Neural crest cell (in vitro differentiated cells): Measurements from ENCODE around the gene LIN37. TPM values are rescaled to one million over a fixed set of nuclear protein-coding genes. Genes with fewer than 3 reads are reported as not detected.

Experiments used
- DNase-seq: peaks from one replicate; pipeline ENCODE4 v3.0.0; 2021; ENCODE audit warnings: low read depth, mixed read lengths, low spot score
- H3K27ac Mint-ChIP-seq: one replicate; pipeline ENCODE4 v1.8.0; 2021; ENCODE audit warnings: mild to moderate bottlenecking, mixed read lengths; ENCODE audit not compliant: unreplicated experiment
- H3K27me3 Mint-ChIP-seq: 2 replicates; pipeline ENCODE4 v1.8.0; 2021; ENCODE audit warnings: low read depth, mild to moderate bottlenecking, mixed read lengths
- H3K36me3 Mint-ChIP-seq: 2 replicates; pipeline ENCODE4 v1.8.0; 2021; ENCODE audit warnings: low read depth, mild to moderate bottlenecking, mixed read lengths
- H3K4me1 Mint-ChIP-seq: 2 replicates; pipeline ENCODE4 v1.8.0; 2021; ENCODE audit warnings: mixed read lengths
- H3K4me3 Mint-ChIP-seq: one replicate; pipeline ENCODE4 v1.8.0; 2021; ENCODE audit warnings: mild to moderate bottlenecking, mixed read lengths
- H3K9me3 Mint-ChIP-seq: 2 replicates; pipeline ENCODE4 v1.8.0; 2021; ENCODE audit warnings: mixed read lengths
- CTCF ChIP-seq: fragments of 200-600 bp; sonication (generic); conservative IDR thresholded peaks from 2 replicates; pipeline ENCODE4 v1.5.0; 2021; ENCODE audit warnings: antibody characterized with exemption, mild to moderate bottlenecking
- total RNA-seq: library from RNA; stranded (reverse); gene quantifications from 2 replicates; pipeline ENCODE4 v1.2.1, GENCODE V29; 2021

Gene LIN37
- total RNA-seq, 1 donor from 2014 or later: 12.5 TPM

GRCh38 chr19:35801828-35802227 lies 53.5 kb downstream of the LIN37 start:
- Mint-ChIP-seq H3K27me3 (peaks cover 46% of the 10 kb centered on the region), H3K9me3 (no peaks in the 10 kb centered on the region), H3K36me3 (no peaks in the 10 kb centered on the region), H3K27ac (no peak overlapping the region), H3K4me1 (no peaks in the 10 kb centered on the region), H3K4me3 (no peak overlapping the region)
- no peak for TF ChIP-seq CTCF
- no peak for DNase-seq

Other genes with a start within 250 kb of the LIN37 start
- not detected in 2 replicates for gene DMKN, start 234.9 kb upstream of the LIN37 start, total RNA-seq
- 0.20 and 0.21 TPM in 2 replicates for gene SBSN, start 220.3 kb upstream of the LIN37 start, total RNA-seq
- gene GAPDHS, start 215.1 kb upstream of the LIN37 start, total RNA-seq: not detected in 2 replicates
- gene TMEM147, start 202.9 kb upstream of the LIN37 start, total RNA-seq: 95.1 and 105 TPM in 2 replicates
- not detected in 2 replicates for gene ATP4A, start 184.9 kb upstream of the LIN37 start, total RNA-seq
- gene PMIS2, start 162.4 kb upstream of the LIN37 start, total RNA-seq: not detected in 2 replicates
- gene HAUS5, start 135.8 kb upstream of the LIN37 start, total RNA-seq: 52.8 and 55.9 TPM in 2 replicates
- 88.1 and 96.8 TPM in 2 replicates for gene RBM42, start 119.5 kb upstream of the LIN37 start, total RNA-seq
- gene ETV2, start 106.8 kb upstream of the LIN37 start, total RNA-seq: 1.7 and 1.8 TPM in 2 replicates
- 329 and 339 TPM in 2 replicates for gene COX6B1, start 100.3 kb upstream of the LIN37 start, total RNA-seq
- gene UPK1A, start 82.1 kb upstream of the LIN37 start, total RNA-seq: not detected in 2 replicates
- not detected in 2 replicates for gene ZBTB32, start 44.0 kb upstream of the LIN37 start, total RNA-seq
- gene KMT2B, start 30.6 kb upstream of the LIN37 start, total RNA-seq: 60.1 and 64.2 TPM in 2 replicates
- 4.2 and 6.3 TPM in 2 replicates for gene IGFLR1, start 6.1 kb upstream of the LIN37 start, total RNA-seq
- 19.4 and 21.6 TPM in 2 replicates for gene U2AF1L4, start 3.2 kb upstream of the LIN37 start, total RNA-seq
- gene PSENEN, start 2.9 kb upstream of the LIN37 start, total RNA-seq: 67.3 and 69.2 TPM in 2 replicates
- gene HSPB6, start 8.5 kb downstream of the LIN37 start, total RNA-seq: 0.37 and 0.64 TPM in 2 replicates
- gene PROSER3, start 9.6 kb downstream of the LIN37 start, total RNA-seq: 63.4 and 64.0 TPM in 2 replicates
- 109 and 110 TPM in 2 replicates for gene ARHGAP33, start 27.0 kb downstream of the LIN37 start, total RNA-seq
- not detected in 2 replicates for gene PRODH2, start 64.3 kb downstream of the LIN37 start, total RNA-seq
- gene NPHS1, start 103.9 kb downstream of the LIN37 start, total RNA-seq: not detected in 2 replicates
- gene KIRREL2, start 108.3 kb downstream of the LIN37 start, total RNA-seq: 4.5 and 5.2 TPM in 2 replicates
- gene APLP1, start 120.0 kb downstream of the LIN37 start, total RNA-seq: 140 and 143 TPM in 2 replicates
- gene NFKBID, start 152.0 kb downstream of the LIN37 start, total RNA-seq: 6.4 and 8.0 TPM in 2 replicates
- gene HCST, start 154.0 kb downstream of the LIN37 start, total RNA-seq: not detected in 2 replicates
- not detected in 2 replicates for gene TYROBP, start 159.7 kb downstream of the LIN37 start, total RNA-seq
- 33.9 and 36.0 TPM in 2 replicates for gene LRFN3, start 187.8 kb downstream of the LIN37 start, total RNA-seq
- 16.8 and 17.5 TPM in 2 replicates for gene SDHAF1, start 246.6 kb downstream of the LIN37 start, total RNA-seq